HepG2 (cell line): ENCODE data around the gene SOCS1. TPM values are rescaled to one million over a fixed set of nuclear protein-coding genes. Genes with fewer than 3 reads are reported as not detected.

Experiments
- ATF1 ChIP-seq: IDR thresholded peaks from 2 replicates; pipeline ENCODE4 v1.6.1; 2016; ENCODE audit warnings: mild to moderate bottlenecking, control low read depth
- CREB1 ChIP-seq, 2 experiments: fragments of 450-650 bp in 1 of 2; IDR thresholded peaks; 2 replicates each; pipeline ENCODE4 v1.6.1; 2016 to 2017; ENCODE audit warnings: control low read depth in 1 of 2, mild to moderate bottlenecking in 1 of 2, missing compliant biosample characterization in 1 of 2, missing genetic modification characterization in 1 of 2
- EHMT2 ChIP-seq: fragments of 200-600 bp; sonication (generic); IDR thresholded peaks from 2 replicates; pipeline ENCODE4 v1.7.0; 2017; ENCODE audit warnings: antibody characterized with exemption, low read depth, low read length, borderline replicate concordance
- FOXA1 ChIP-seq, 2 experiments: fragments of 450-650 bp in 1 of 2; sonication (generic) in 1 of 2; formaldehyde crosslinking in 1 of 2; IDR thresholded peaks; 2 replicates each; pipeline versions ENCODE4 v1.4.0 to v1.6.1; 2016 to 2020; ENCODE audit warnings: missing genetic modification reagents in 1 of 2
- FOXA3 ChIP-seq: IDR thresholded peaks from 2 replicates; pipeline ENCODE4 v1.6.1; 2016; ENCODE audit warnings: missing genetic modification reagents, missing compliant biosample characterization
- GLI4 ChIP-seq: sonication (generic); formaldehyde crosslinking; IDR thresholded peaks from 2 replicates; pipeline ENCODE4 v1.5.1; 2020; ENCODE audit warnings: missing genetic modification reagents, mild to moderate bottlenecking, moderate library complexity, borderline replicate concordance
- HES4 ChIP-seq: sonication (generic); formaldehyde crosslinking; IDR thresholded peaks from 2 replicates; pipeline ENCODE4 v1.9.0; 2021; ENCODE audit warnings: mild to moderate bottlenecking, missing genetic modification reagents, borderline replicate concordance
- ISL2 ChIP-seq: sonication (generic); formaldehyde crosslinking; IDR thresholded peaks from 2 replicates; pipeline ENCODE4 v1.5.0; 2020; ENCODE audit warnings: missing genetic modification reagents
- KLF16 ChIP-seq, 2 experiments: sonication (generic) in 1 of 2; formaldehyde crosslinking in 1 of 2; IDR thresholded peaks; 2 replicates each; pipeline versions ENCODE4 v1.6.1 to v1.8.0; 2016 to 2023; ENCODE audit warnings: missing genetic modification reagents in 2 of 2, missing compliant biosample characterization in 1 of 2
- PRMT3 ChIP-seq: sonication (generic); formaldehyde crosslinking; IDR thresholded peaks from 2 replicates; pipeline ENCODE4 v1.8.1; 2022; ENCODE audit warnings: low read depth, mild to moderate bottlenecking, moderate library complexity, missing genetic modification reagents, borderline replicate concordance
- RXRB ChIP-seq: IDR thresholded peaks from 2 replicates; pipeline ENCODE4 v1.6.1; 2016; ENCODE audit warnings: borderline replicate concordance, missing genetic modification reagents, missing compliant biosample characterization
- SOX5 ChIP-seq: IDR thresholded peaks from 2 replicates; pipeline ENCODE4 v1.6.1; 2016; ENCODE audit warnings: borderline replicate concordance
- SUZ12 ChIP-seq: fragments of 150-350 bp; IDR thresholded peaks from 2 replicates; pipeline ENCODE4 v1.6.1; 2014; ENCODE audit warnings: low read depth, low read length
- SYNCRIP ChIP-seq: fragments of 200-400 bp; formaldehyde crosslinking; IDR thresholded peaks from 2 replicates; pipeline ENCODE4 v1.6.1; 2018; ENCODE audit warnings: mild to moderate bottlenecking, low read depth, low read length; ENCODE audit not compliant: insufficient read depth
- TFDP1 ChIP-seq: IDR thresholded peaks from 2 replicates; pipeline ENCODE4 v1.6.1; 2016; ENCODE audit warnings: missing compliant biosample characterization, missing genetic modification reagents, borderline replicate concordance
- TRAFD1 ChIP-seq: sonication (generic); formaldehyde crosslinking; IDR thresholded peaks from 2 replicates; pipeline ENCODE4 v1.5.1; 2020; ENCODE audit warnings: missing genetic modification reagents, mild to moderate bottlenecking, borderline replicate concordance
- ZBTB7A ChIP-seq: sonication (generic); formaldehyde crosslinking; IDR thresholded peaks from 2 replicates; pipeline ENCODE4 v1.8.0; 2022; ENCODE audit warnings: mild to moderate bottlenecking, missing genetic modification reagents
- ZFP62 ChIP-seq: sonication (generic); formaldehyde crosslinking; IDR thresholded peaks from 2 replicates; pipeline ENCODE4 v1.4.0; 2020; ENCODE audit warnings: missing genetic modification reagents
- ZFY ChIP-seq: sonication (generic); formaldehyde crosslinking; IDR thresholded peaks from 2 replicates; pipeline ENCODE4 v1.4.0; 2020; ENCODE audit warnings: missing genetic modification reagents
- ZNF234 ChIP-seq: sonication (generic); formaldehyde crosslinking; conservative IDR thresholded peaks from 2 replicates; pipeline ENCODE4 v1.5.1; 2020; ENCODE audit warnings: mild to moderate bottlenecking, missing genetic modification reagents
- ZNF292 ChIP-seq: sonication (generic); formaldehyde crosslinking; IDR thresholded peaks from 2 replicates; pipeline ENCODE4 v1.8.1; 2022; ENCODE audit warnings: mild to moderate bottlenecking, low read depth, missing genetic modification reagents, borderline replicate concordance
- ZNF382 ChIP-seq: sonication (generic); formaldehyde crosslinking; IDR thresholded peaks from 2 replicates; pipeline ENCODE4 v1.5.0; 2020; ENCODE audit warnings: missing genetic modification reagents, mild to moderate bottlenecking, borderline replicate concordance
- ZNF704 ChIP-seq: sonication (generic); formaldehyde crosslinking; IDR thresholded peaks from 2 replicates; pipeline ENCODE4 v1.8.1; 2023; ENCODE audit warnings: mild to moderate bottlenecking, inconsistent platforms, moderate library complexity, missing genetic modification reagents, borderline replicate concordance
- ZNF713 ChIP-seq: sonication (generic); formaldehyde crosslinking; IDR thresholded peaks from 2 replicates; pipeline ENCODE4 v1.4.0; 2020; ENCODE audit warnings: mild to moderate bottlenecking, missing genetic modification reagents
- ZNF768 ChIP-seq: sonication (generic); formaldehyde crosslinking; IDR thresholded peaks from 2 replicates; pipeline ENCODE4 v1.4.0; 2020; ENCODE audit warnings: missing genetic modification reagents
- ZSCAN31 ChIP-seq: sonication (generic); formaldehyde crosslinking; IDR thresholded peaks from 2 replicates; pipeline ENCODE4 v1.5.0; 2020; ENCODE audit warnings: low read depth, mild to moderate bottlenecking, missing genetic modification reagents
- polyA plus RNA-seq, 8 experiments: library from polyadenylated mRNA; depleted of rRNA in 3 of 8; stranded (reverse) in 7 of 8; unstranded in 1 of 8; fragments of >200 nt; fragmentation: Illumina TruSeq in 4 of 8; extraction: Trizol in 4 of 8; gene quantifications; 2 replicates each; pipeline versions ENCODE4 v1.2.1 to v1.2.3, GENCODE V29; 2011 to 2016; ENCODE audit warnings: low read depth in 4 of 8, missing spikeins in 1 of 8, mixed read lengths in 1 of 8; ENCODE audit not compliant: insufficient read depth in 1 of 8
- total RNA-seq, 5 experiments: library from RNA; depleted of rRNA; stranded (reverse); fragments of >200 nt; fragmentation: Illumina TruSeq; extraction: Trizol; gene quantifications; 2 replicates each; pipeline ENCODE4 v1.2.3, GENCODE V29; 2016; ENCODE audit warnings: low read depth in 1 of 5

Gene SOCS1
- total and polyA plus RNA-seq, 2 of the 13 experiments (the other 11 are each of a cell fraction or from before 2014, with no cell fraction given) = 5.3 to 6.3 TPM

- TF ChIP-seq ZNF704 (CRISPR knock-in tag) = no peak; the same call in 1 of the 2 replicates
- TF ChIP-seq SYNCRIP = no peak
- peak; percentile 23; the same call in 1 of the 2 replicates for TF ChIP-seq SOX5 (CRISPR knock-in tag)
- TF ChIP-seq EHMT2 = no peak
- TF ChIP-seq ZSCAN31 (CRISPR knock-in tag) = no peak
- no peak for TF ChIP-seq SUZ12
- no peak for TF ChIP-seq ZNF382 (CRISPR knock-in tag)
- TF ChIP-seq ZNF713 = no peak
- no peak for TF ChIP-seq CREB1 (IDR thresholded peaks at IDR 0.05)
- TF ChIP-seq CREB1 (CRISPR knock-in tag; IDR thresholded peaks at IDR 0.05) = no peak
- TF ChIP-seq ZFP62 = 0 out of 2 replicates have a peak, but pooled peaks have one; percentile 81
- TF ChIP-seq HES4 (CRISPR knock-in tag) = no peak
- peak; percentile 24; the same call in 1 of the 2 replicates for TF ChIP-seq FOXA3 (CRISPR knock-in tag)
- TF ChIP-seq KLF16 (CRISPR knock-in tag; IDR thresholded peaks at IDR 0.05) = no peak
- TF ChIP-seq RXRB = no peak
- no peak for TF ChIP-seq PRMT3 (CRISPR knock-in tag)
- no peak for TF ChIP-seq ISL2 (CRISPR knock-in tag)
- TF ChIP-seq TFDP1 (CRISPR knock-in tag) = no peak
- TF ChIP-seq ZNF234 (CRISPR knock-in tag) = no peak
- peak; percentile 48 for TF ChIP-seq ZFY (CRISPR knock-in tag)
- no peak for TF ChIP-seq TRAFD1 (CRISPR knock-in tag)
- 0 out of 2 replicates have a peak, but pooled peaks have one; percentile 15 for TF ChIP-seq ZBTB7A
- TF ChIP-seq GLI4 (CRISPR knock-in tag) = no peak; the same call in 1 of the 2 replicates
- no peak; the same call in 1 of the 2 replicates for TF ChIP-seq ZNF292
- no peak for TF ChIP-seq ZNF768 (CRISPR knock-in tag)
- TF ChIP-seq FOXA1 (IDR thresholded peaks at IDR 0.05) = no peak
- TF ChIP-seq FOXA1 (CRISPR knock-in tag; IDR thresholded peaks at IDR 0.05) = 0 out of 2 replicates have a peak, but pooled peaks have one; percentile 12
- no peak for TF ChIP-seq ATF1 (CRISPR knock-in tag)
Measured at GRCh38 chr16:11299865-11300559, 44.0 kb upstream of the SOCS1 start (continued).
